ENCODE measurements around the gene HCRTR1.

HCRTR1 gene

GRCh38 chr1:31569596-31570173 is 47.8 kb upstream of the HCRTR1 start:
- Histone ChIP-seq H2BK12ac (ENCODE audit: low read length) (no peak overlapping the region), H2AFZ (ENCODE audit: low read length) (peak overlapping the region; percentile 65), H3K27ac (replicated peaks; ENCODE audit: low read length) (no peak overlapping the region), H3K18ac (ENCODE audit: low read length) (no peak overlapping the region), H3K9ac (ENCODE audit: low read depth, low read length, poor library complexity) (no peak overlapping the region), H3K4me1 (ENCODE audit: control insufficient read depth in 2 of 2, insufficient read depth in 1 of 2, low read depth in 1 of 2, low read length in 2 of 2) (peaks cover 0 to 2% of the 10 kb centered on the region in 2 donors), H2BK5ac (ENCODE audit: low read length) (no peak overlapping the region), H2AK5ac (ENCODE audit: low read depth, low read length) (no peak overlapping the region), H3K27me3 (ENCODE audit: control insufficient read depth in 3 of 3, insufficient read depth in 3 of 3, low read depth in 1 of 3, low read length in 3 of 3) (peaks cover 0 to 28% (median 2%) of the 10 kb centered on the region in 3 experiments), H3K36me3 (replicated peaks in 1 of 2; ENCODE audit: control insufficient read depth in 2 of 2, insufficient read depth in 2 of 2, low read length in 2 of 2) (no peaks in the 10 kb centered on the region), H3K4ac (ENCODE audit: low read length) (no peak overlapping the region), H2BK120ac (ENCODE audit: low read depth, low read length) (no peak overlapping the region), H3K9me3 (replicated peaks in 1 of 2; ENCODE audit: control insufficient read depth in 2 of 2, insufficient read depth in 1 of 2, low read depth in 1 of 2, low read length in 2 of 2) (no peaks in the 10 kb centered on the region), H3K23ac (ENCODE audit: low read depth, low read length, poor library complexity) (no peak overlapping the region), H3K14ac (ENCODE audit: low read length) (no peak overlapping the region), H3K4me2 (ENCODE audit: insufficient read depth, low read length, poor library complexity, severe bottlenecking) (no peak overlapping the region), H2BK15ac (ENCODE audit: low read length) (no peak overlapping the region), H3K4me3 (ENCODE audit: low read length in 2 of 2) (no peak overlapping the region), H3K79me1 (ENCODE audit: low read depth, low read length) (no peaks in the 10 kb centered on the region), H4K91ac (ENCODE audit: low read depth, low read length, poor library complexity) (no peak overlapping the region), H4K8ac (ENCODE audit: low read depth, low read length) (no peak overlapping the region)
- DNase-seq (ENCODE audit: low spot score), result no peak
- WGBS, 2 donors (ENCODE audit: extremely low coverage in 2 of 2, insufficient read length in 2 of 2, insufficient replicate concordance in 1 of 2), result no CpG with 5 or more reads among the region's 13 CpGs

GRCh38 chr1:31570228-31570627 is 47.3 kb upstream of the HCRTR1 start:
- Histone ChIP-seq H3K79me1 (ENCODE audit: low read depth, low read length) (no peaks in the 10 kb centered on the region), H3K36me3 (replicated peaks in 1 of 2; ENCODE audit: control insufficient read depth in 2 of 2, insufficient read depth in 2 of 2, low read length in 2 of 2) (no peaks in the 10 kb centered on the region), H3K4me2 (ENCODE audit: insufficient read depth, low read length, poor library complexity, severe bottlenecking) (no peak overlapping the region), H3K27me3 (ENCODE audit: control insufficient read depth in 3 of 3, insufficient read depth in 3 of 3, low read depth in 1 of 3, low read length in 3 of 3) (peaks cover 0 to 33% (median 2%) of the 10 kb centered on the region in 3 experiments), H4K8ac (ENCODE audit: low read depth, low read length) (no peak overlapping the region), H3K9ac (ENCODE audit: low read depth, low read length, poor library complexity) (no peak overlapping the region), H4K91ac (ENCODE audit: low read depth, low read length, poor library complexity) (no peak overlapping the region), H3K4me3 (ENCODE audit: low read length in 2 of 2) (no peak overlapping the region), H3K23ac (ENCODE audit: low read depth, low read length, poor library complexity) (no peak overlapping the region), H3K9me3 (replicated peaks in 1 of 2; ENCODE audit: control insufficient read depth in 2 of 2, insufficient read depth in 1 of 2, low read depth in 1 of 2, low read length in 2 of 2) (no peaks in the 10 kb centered on the region), H3K4ac (ENCODE audit: low read length) (no peak overlapping the region), H2BK12ac (ENCODE audit: low read length) (no peak overlapping the region), H3K4me1 (ENCODE audit: control insufficient read depth in 2 of 2, insufficient read depth in 1 of 2, low read depth in 1 of 2, low read length in 2 of 2) (peaks cover 0 to 2% of the 10 kb centered on the region in 2 donors), H2BK120ac (ENCODE audit: low read depth, low read length) (no peak overlapping the region), H2AK5ac (ENCODE audit: low read depth, low read length) (no peak overlapping the region), H2BK5ac (ENCODE audit: low read length) (no peak overlapping the region), H2BK15ac (ENCODE audit: low read length) (no peak overlapping the region), H3K14ac (ENCODE audit: low read length) (no peak overlapping the region), H3K27ac (replicated peaks; ENCODE audit: low read length) (no peak overlapping the region), H3K18ac (ENCODE audit: low read length) (no peak overlapping the region), H2AFZ (ENCODE audit: low read length) (no peak overlapping the region)
- no peak for DNase-seq (ENCODE audit: low spot score)
- no CpG with 5 or more reads among the region's 11 CpGs for WGBS, 2 donors (ENCODE audit: extremely low coverage in 2 of 2, insufficient read length in 2 of 2, insufficient replicate concordance in 1 of 2)

GRCh38 chr1:31570906-31571305 is 46.6 kb upstream of the HCRTR1 start:
- Histone ChIP-seq H2BK12ac (ENCODE audit: low read length) (no peak overlapping the region), H3K36me3 (replicated peaks in 1 of 2; ENCODE audit: control insufficient read depth in 2 of 2, insufficient read depth in 2 of 2, low read length in 2 of 2) (no peaks in the 10 kb centered on the region), H3K14ac (ENCODE audit: low read length) (no peak overlapping the region), H3K4ac (ENCODE audit: low read length) (no peak overlapping the region), H3K4me2 (ENCODE audit: insufficient read depth, low read length, poor library complexity, severe bottlenecking) (no peak overlapping the region), H3K27ac (replicated peaks; ENCODE audit: low read length) (no peak overlapping the region), H2BK5ac (ENCODE audit: low read length) (no peak overlapping the region), H2BK15ac (ENCODE audit: low read length) (no peak overlapping the region), H3K9ac (ENCODE audit: low read depth, low read length, poor library complexity) (no peak overlapping the region), H3K23ac (ENCODE audit: low read depth, low read length, poor library complexity) (no peak overlapping the region), H3K27me3 (ENCODE audit: control insufficient read depth in 3 of 3, insufficient read depth in 3 of 3, low read depth in 1 of 3, low read length in 3 of 3) (peaks cover 0 to 40% (median 2%) of the 10 kb centered on the region in 3 experiments), H2AK5ac (ENCODE audit: low read depth, low read length) (no peak overlapping the region), H4K8ac (ENCODE audit: low read depth, low read length) (no peak overlapping the region), H4K91ac (ENCODE audit: low read depth, low read length, poor library complexity) (no peak overlapping the region), H2BK120ac (ENCODE audit: low read depth, low read length) (no peak overlapping the region), H2AFZ (ENCODE audit: low read length) (no peak overlapping the region), H3K18ac (ENCODE audit: low read length) (no peak overlapping the region), H3K4me1 (ENCODE audit: control insufficient read depth in 2 of 2, insufficient read depth in 1 of 2, low read depth in 1 of 2, low read length in 2 of 2) (peaks cover 0 to 2% of the 10 kb centered on the region in 2 donors), H3K79me1 (ENCODE audit: low read depth, low read length) (no peaks in the 10 kb centered on the region), H3K9me3 (replicated peaks in 1 of 2; ENCODE audit: control insufficient read depth in 2 of 2, insufficient read depth in 1 of 2, low read depth in 1 of 2, low read length in 2 of 2) (no peaks in the 10 kb centered on the region), H3K4me3 (ENCODE audit: low read length in 2 of 2) (no peak overlapping the region)
- WGBS, 2 donors (ENCODE audit: extremely low coverage in 2 of 2, insufficient read length in 2 of 2, insufficient replicate concordance in 1 of 2), result no CpG with 5 or more reads among the region's 1 CpG
- DNase-seq (ENCODE audit: low spot score), result no peak

DNA sequence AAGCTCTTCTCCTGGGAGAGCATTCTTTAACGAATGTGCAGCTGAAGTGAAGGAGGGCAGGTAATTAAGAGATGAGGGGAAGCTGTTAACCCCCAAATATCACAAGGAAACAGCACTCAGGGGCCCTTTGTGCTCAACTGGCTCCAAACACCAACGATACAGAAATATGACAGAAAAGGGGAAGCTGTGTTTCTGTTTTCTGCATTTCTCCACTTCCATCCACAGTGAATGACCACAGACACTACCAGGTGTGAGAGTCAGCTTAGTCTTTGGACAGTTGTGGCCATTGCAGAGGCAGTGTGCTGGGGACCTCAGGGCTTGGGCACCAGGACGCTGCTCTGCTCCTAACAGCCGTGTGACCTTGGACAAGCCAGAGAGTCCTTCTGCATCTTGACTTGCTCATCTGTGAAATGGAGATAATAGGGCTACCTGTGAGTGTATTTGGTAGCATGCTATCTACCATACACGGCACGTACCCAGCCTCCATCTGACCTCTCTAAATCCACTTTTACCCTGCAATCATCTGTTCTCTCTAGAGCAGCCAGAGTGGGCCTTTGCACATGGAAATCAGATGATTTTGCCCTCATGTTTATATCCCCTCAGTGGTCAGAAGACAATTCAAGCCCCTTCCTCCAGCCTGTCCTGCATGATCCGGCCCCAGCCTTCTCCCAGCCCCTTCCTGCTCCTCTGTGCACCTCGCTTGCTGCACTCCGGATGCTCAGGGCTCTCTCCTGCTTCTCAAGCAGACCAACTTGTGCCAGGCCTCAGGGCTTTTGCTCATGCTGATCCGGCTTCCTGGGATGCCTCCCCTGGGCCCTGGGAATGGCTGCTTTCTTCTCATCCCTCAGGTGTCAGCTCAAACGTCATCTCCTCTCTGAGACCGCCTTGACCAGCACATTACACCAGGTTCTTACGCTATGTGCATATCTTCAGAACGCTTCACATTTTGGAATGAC is 45.9 kb upstream of the HCRTR1 start:
- H2BK5ac ChIP-seq (ENCODE audit: low read length), result no peak overlapping the region
- peaks cover 0 to 47% (median 8%) of the 10 kb centered on the region in 3 experiments for H3K27me3 ChIP-seq (ENCODE audit: control insufficient read depth in 3 of 3, insufficient read depth in 3 of 3, low read depth in 1 of 3, low read length in 3 of 3)
- no peak overlapping the region for H2BK120ac ChIP-seq (ENCODE audit: low read depth, low read length)
- H3K27ac ChIP-seq (replicated peaks; ENCODE audit: low read length), result no peak overlapping the region
- H3K4ac ChIP-seq (ENCODE audit: low read length), result no peak overlapping the region
- no peak overlapping the region for H3K4me2 ChIP-seq (ENCODE audit: insufficient read depth, low read length, poor library complexity, severe bottlenecking)
- peak overlapping the region; percentile 7 for H3K18ac ChIP-seq (ENCODE audit: low read length)
- H3K9me3 ChIP-seq (replicated peaks in 1 of 2; ENCODE audit: control insufficient read depth in 2 of 2, insufficient read depth in 1 of 2, low read depth in 1 of 2, low read length in 2 of 2), result no peaks in the 10 kb centered on the region
- no peak overlapping the region for H3K23ac ChIP-seq (ENCODE audit: low read depth, low read length, poor library complexity)
- no peaks in the 10 kb centered on the region for H3K79me1 ChIP-seq (ENCODE audit: low read depth, low read length)
- H3K36me3 ChIP-seq (replicated peaks in 1 of 2; ENCODE audit: control insufficient read depth in 2 of 2, insufficient read depth in 2 of 2, low read length in 2 of 2), result no peaks in the 10 kb centered on the region
- WGBS, 2 donors (ENCODE audit: extremely low coverage in 2 of 2, insufficient read length in 2 of 2, insufficient replicate concordance in 1 of 2), result no CpG with 5 or more reads among the region's 14 CpGs
- no peak overlapping the region for H2AFZ ChIP-seq (ENCODE audit: low read length)
- no peak overlapping the region for H3K14ac ChIP-seq (ENCODE audit: low read length)
- H4K8ac ChIP-seq (ENCODE audit: low read depth, low read length), result no peak overlapping the region
- no peak overlapping the region for H3K4me3 ChIP-seq (ENCODE audit: low read length in 2 of 2)
- H2BK15ac ChIP-seq (ENCODE audit: low read length), result no peak overlapping the region
- peak overlapping the region; percentile 31 for H2AK5ac ChIP-seq (ENCODE audit: low read depth, low read length)
- peaks cover 2 to 6% of the 10 kb centered on the region in 2 donors for H3K4me1 ChIP-seq (ENCODE audit: control insufficient read depth in 2 of 2, insufficient read depth in 1 of 2, low read depth in 1 of 2, low read length in 2 of 2)
- H4K91ac ChIP-seq (ENCODE audit: low read depth, low read length, poor library complexity), result no peak overlapping the region
- no peak overlapping the region for H2BK12ac ChIP-seq (ENCODE audit: low read length)
- no peak overlapping the region for H3K9ac ChIP-seq (ENCODE audit: low read depth, low read length, poor library complexity)
- no peak for DNase-seq (ENCODE audit: low spot score)

Measured in neuronal stem cell (in vitro differentiated cells).